Peyer's patch (tissue), 4 donors: ENCODE results near the gene SH3PXD2B.

Experiments used
- POLR2A ChIP-seq, 2 donors: fragments of 450-650 bp; IDR thresholded peaks; one replicate each; pipeline ENCODE4 v1.5.1; 2017; ENCODE audit warnings: antibody characterized with exemption in 2 of 2, mild to moderate bottlenecking in 2 of 2, moderate library complexity in 2 of 2
- TF ChIP-seq, protein P1 (sequence below), 6 experiments: fragments of 450-650 bp in 4 of 6; fragments of 200-600 bp in 2 of 6; sonication (generic) in 1 of 6; IDR thresholded peaks; one replicate each; pipeline ENCODE4 v1.5.1; 2017 to 2019; ENCODE audit warnings: antibody characterized with exemption in 6 of 6, mild to moderate bottlenecking in 3 of 6, moderate library complexity in 1 of 6

DNA sequence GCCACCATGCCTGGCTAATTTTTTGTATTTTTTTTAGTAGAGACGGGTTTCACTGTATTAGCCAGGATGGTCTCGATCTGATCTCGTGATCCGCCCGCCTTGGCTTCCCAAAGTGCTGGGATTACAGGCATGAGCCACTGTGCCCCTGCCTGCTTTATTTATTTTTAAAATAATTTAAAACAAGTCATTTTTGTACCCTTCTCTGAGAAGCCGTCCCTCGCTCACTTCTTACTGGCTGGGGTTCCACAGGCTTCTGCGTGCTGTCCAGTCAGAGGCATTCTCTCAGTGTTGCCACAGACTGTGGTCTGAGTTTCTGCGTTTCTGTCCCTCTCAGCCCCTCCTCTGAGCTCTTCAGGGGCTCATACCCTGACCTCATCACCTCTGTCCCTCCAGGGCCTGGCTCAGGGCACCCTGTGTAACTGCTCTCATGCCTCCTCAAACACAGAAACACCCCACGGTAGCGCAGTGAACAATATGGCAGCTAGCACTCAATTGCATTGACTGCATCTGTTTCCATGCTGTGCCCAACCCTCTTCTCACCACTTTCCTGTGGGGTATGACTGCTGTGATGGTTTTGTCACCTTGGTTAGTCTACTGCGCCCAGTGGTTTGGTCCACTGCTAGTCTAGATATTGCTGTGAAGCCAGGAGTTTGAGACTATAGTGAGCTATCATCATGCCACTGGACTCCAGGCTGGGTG lies 44.3 kb upstream of the SH3PXD2B start:
- no peak for TF ChIP-seq POLR2A (IDR thresholded peaks at IDR 0.05)
- TF ChIP-seq, protein P1, sequence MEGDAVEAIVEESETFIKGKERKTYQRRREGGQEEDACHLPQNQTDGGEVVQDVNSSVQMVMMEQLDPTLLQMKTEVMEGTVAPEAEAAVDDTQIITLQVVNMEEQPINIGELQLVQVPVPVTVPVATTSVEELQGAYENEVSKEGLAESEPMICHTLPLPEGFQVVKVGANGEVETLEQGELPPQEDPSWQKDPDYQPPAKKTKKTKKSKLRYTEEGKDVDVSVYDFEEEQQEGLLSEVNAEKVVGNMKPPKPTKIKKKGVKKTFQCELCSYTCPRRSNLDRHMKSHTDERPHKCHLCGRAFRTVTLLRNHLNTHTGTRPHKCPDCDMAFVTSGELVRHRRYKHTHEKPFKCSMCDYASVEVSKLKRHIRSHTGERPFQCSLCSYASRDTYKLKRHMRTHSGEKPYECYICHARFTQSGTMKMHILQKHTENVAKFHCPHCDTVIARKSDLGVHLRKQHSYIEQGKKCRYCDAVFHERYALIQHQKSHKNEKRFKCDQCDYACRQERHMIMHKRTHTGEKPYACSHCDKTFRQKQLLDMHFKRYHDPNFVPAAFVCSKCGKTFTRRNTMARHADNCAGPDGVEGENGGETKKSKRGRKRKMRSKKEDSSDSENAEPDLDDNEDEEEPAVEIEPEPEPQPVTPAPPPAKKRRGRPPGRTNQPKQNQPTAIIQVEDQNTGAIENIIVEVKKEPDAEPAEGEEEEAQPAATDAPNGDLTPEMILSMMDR (IDR thresholded peaks at IDR 0.05) = no peak
